GM10847 (cell line): ENCODE data around the gene RNASE12.

ENCODE experiments used
- POLR2A ChIP-seq: IDR thresholded peaks from 2 replicates; pipeline ENCODE4 v1.6.1; 2011; ENCODE audit not compliant: insufficient read length; ENCODE audit errors: extremely low read depth

Gene RNASE12

GRCh38 chr14:20606190-20606901, 15.2 kb upstream of the RNASE12 start:
- no peak for TF ChIP-seq POLR2A

GRCh38 chr14:20603813-20604690, 12.9 kb upstream of the RNASE12 start:
- TF ChIP-seq POLR2A, result no peak

DNA sequence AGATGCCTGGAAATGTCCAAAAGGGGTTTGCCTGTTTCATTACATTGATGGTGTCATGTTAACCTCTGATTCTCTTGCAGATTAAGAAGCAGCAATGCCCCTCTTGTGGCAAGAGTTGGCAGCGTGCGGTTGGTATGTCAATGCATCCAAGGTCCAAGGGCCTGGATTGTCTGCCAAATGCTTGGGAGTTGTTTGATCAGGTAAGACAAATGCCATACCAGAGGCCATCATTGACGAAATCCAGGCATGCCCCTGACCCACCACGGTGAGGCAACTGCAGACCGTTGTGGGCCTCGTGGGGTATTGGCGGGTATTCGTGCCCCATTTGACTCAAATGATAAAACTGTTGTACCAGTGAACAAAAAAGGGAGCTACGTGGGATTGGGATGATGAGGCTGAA, 11.4 kb upstream of the RNASE12 start:
- TF ChIP-seq POLR2A, result no peak

GRCh38 chr14:20601522-20601921, 10.3 kb upstream of the RNASE12 start:
- no peak for TF ChIP-seq POLR2A

DNA sequence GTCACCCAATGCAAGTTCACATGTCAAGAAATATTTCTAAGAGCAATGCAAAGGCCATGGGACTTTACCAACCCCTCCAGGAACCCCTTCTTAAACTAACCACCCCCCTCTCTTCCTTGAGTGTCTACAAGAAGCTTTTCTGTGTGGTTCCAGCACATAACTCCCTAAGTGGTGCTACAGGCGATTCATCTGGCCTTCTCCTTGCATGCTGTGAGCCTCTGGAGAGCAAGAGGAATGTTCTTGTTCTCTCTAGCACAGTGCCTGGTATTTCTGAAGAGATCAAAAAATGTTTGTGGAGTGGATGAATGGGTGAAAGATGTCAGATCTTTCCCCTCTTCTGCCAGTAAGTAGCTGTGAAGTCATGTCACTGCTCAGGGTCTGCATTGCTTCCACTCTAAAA, 5.9 kb upstream of the RNASE12 start:
- TF ChIP-seq POLR2A, result no peak

- no peak for TF ChIP-seq POLR2A
Measured at GRCh38 chr14:20592574-20592973, 1.4 kb upstream of the RNASE12 start.

GRCh38 chr14:20587489-20588154, 3.6 kb downstream of the RNASE12 start, which contains the start of gene RNASE11:
Gene RNASE11, minus strand, starts transcription at chr14:20588001.
- TF ChIP-seq POLR2A, result no peak

GRCh38 chr14:20583908-20584307, 7.3 kb downstream of the RNASE12 start:
- TF ChIP-seq POLR2A, result no peak

DNA sequence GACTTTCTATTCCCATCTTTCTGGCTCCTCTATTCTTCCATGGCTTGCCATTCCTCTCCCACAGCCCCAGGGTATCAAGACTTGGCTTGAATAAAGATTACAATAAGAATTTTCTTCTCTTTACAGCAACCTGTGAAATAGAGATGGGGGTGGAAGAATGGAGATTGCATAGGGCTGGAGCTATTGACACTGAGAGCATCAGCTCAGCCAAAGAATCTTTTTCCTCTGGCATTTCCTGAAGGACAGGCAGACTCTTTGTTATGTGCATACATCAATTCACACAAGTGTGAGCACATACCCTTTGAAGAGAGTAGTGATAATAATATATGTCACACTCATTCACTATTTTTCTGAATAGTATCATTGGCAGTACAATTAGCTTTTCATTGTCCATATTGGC, 8.0 kb downstream of the RNASE12 start:
- no peak for TF ChIP-seq POLR2A

DNA sequence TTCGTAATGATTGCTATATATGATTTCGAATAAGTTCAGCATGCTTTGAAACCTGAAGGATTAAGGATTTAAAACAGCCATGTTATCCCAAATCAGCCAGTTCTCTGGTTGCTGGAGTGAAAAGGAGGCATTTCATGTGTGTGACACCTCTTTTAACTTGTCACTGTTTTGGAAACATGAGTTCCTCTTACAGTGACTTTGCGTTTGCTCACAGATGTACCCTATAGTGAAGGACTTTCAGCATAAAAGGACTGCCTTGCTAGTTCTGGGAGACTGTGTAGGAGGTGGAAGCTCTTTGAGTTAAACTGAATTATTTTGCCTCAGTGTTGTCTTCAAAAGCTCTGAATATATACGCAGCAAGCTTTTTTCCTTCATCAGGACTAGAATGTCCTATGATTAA, 10.9 kb downstream of the RNASE12 start:
- no peak for TF ChIP-seq POLR2A

GRCh38 chr14:20578784-20579502, 12.2 kb downstream of the RNASE12 start:
- TF ChIP-seq POLR2A, result no peak

DNA sequence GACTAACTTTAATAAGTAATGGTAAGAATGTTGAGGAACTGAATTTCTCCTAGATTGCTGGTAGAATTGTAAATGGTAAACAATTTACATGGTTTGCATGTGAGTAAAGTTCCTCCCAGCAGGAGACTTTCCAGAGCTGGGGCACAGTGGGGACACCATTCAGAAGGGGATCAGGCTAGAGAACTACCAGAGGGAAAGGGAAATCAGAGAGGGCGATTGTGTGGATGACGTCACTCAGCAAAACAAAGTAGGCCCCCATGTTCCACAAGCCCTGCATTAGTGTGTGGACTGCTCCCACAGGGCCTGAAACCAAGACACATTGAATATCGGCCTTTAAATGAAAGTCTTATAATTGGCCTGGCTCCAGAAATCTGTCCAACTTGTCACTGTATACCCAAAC, 12.9 kb downstream of the RNASE12 start:
- no peak for TF ChIP-seq POLR2A

- TF ChIP-seq POLR2A, result no peak
Measured at GRCh38 chr14:20569066-20569465, 22.1 kb downstream of the RNASE12 start.

GRCh38 chr14:20568393-20568792, 22.8 kb downstream of the RNASE12 start:
- no peak for TF ChIP-seq POLR2A

- TF ChIP-seq POLR2A, result no peak
Measured at GRCh38 chr14:20564501-20564997, 26.6 kb downstream of the RNASE12 start.
